ENCODE results near the gene TBRG4. TPM values are rescaled to one million over a fixed set of nuclear protein-coding genes. Genes with fewer than 3 reads are reported as not detected.
A peak's percentile ranks its signal among the peaks of the same experiment; 100 is the strongest.
"Not testable (repeated sequence)": the region's sequence is repeated elsewhere in the genome, so short reads cannot be mapped to it uniquely, and the experiment has no call there.

Gene TBRG4
- total RNA-seq, 2 experiments from 2014 or later: 121 to 152 TPM

DNA sequence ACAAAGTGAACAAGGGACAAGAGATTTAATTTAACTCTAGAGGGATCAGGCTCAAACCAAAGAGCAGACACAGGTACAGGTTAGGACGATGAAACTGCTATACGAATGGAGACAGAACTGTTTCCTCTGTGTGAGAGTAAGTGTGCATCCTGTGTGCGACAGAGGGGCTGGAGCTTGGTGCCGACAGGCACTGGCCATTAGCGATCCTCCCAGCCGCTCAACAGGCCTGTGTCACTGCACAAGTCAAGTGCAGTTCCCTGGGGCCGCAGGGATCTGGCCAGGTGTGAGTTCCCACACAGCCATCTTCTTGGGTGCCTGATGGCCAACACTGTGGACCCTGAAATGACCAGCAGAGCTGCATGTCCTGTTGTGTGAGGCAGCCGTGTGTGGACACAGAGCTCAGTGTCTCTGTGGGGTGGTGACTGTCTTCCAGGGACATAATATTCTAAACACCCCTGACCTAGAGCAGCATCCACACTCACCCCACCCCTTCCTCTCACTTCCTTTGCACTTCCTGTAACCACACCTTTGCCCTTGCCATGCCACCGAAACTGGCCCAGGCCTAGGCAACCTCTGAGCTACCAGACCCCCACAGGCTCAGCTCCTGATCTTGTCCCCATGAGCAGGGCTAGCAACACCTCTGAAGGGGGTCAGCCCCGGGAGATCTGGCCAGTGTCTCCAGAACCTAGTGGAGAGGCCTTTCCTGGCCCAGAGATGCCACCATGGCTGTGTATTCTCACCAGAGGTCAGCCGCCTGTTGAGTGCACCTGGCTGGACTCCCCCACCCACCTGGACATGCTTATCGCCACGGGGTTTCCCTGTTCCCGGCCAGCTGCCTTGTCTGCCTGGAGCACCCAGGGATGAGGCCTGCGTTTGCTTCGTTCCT, 11.7 kb upstream of the TBRG4 start:
- Mint-ChIP-seq H3K27me3 (no peaks in the 10 kb centered on the region), H3K27ac (peak overlapping the region; percentile 87), H3K4me3 (no peak overlapping the region), H3K36me3 (no peaks in the 10 kb centered on the region), H3K9me3 (ENCODE audit: low read depth) (no peaks in the 10 kb centered on the region), H3K4me1 (peaks cover 13% of the 10 kb centered on the region)
- ATAC-seq (peak; percentile 60), DNase-seq (no peak)
- CTCF ChIA-PET: interaction anchor here (1.7 to 5.0 kb wide), 2 partner anchors 12 to 149 kb away, joined by 5 to 28 read pairs; no protein-coding TSS in a partner anchor

DNA sequence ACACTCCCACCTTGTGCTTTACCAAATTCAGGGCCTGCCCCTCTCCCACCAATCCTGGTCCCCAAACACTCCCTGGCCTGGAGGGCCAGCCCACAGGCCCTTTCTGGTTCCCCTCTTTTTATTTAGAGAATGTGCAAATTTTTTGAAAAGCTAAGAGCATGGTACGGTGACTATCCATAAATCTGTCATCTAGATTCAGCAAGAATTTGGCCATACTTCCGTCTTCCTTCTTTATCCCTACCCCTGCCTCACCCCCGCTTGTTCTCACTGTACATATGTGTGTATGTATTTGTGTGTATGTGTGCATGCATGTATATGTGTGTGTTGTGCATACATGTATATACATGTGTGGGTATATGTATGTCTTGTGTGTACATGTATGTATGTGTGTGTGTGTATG, 8.1 kb upstream of the TBRG4 start:
- CTCF ChIA-PET: no interaction called here
- Mint-ChIP-seq H3K36me3 (no peaks in the 10 kb centered on the region), H3K9me3 (ENCODE audit: low read depth) (no peaks in the 10 kb centered on the region), H3K27ac (no peak overlapping the region), H3K4me1 (peaks cover 13% of the 10 kb centered on the region), H3K4me3 (no peak overlapping the region), H3K27me3 (peaks cover 6% of the 10 kb centered on the region)
- ATAC-seq: no peak
- no peak for DNase-seq

DNA sequence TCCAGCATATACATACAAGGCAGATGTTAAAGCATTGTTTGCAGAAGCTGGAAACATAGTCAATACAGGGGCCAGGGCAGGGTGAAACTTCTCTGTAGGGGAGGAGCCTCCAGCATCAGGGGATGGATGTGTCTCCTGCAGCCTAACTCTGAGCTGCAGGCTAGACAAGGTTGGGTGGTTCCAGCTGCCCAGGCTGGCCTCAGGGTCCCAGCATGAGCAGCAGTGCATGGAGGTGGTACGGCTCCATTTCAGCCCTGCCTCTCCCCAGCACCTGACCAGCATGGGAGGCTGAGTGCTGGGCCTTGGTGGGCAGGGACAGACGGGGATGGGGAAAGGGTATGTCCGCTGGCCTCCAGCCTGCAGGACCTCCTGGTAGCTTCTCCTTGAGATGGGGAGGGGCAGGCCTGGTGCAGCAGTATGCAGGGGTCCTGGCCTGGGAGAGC, 7.4 kb upstream of the TBRG4 start:
- DNase-seq: no peak

GRCh38 chr7:45118292-45118691, 6.8 kb upstream of the TBRG4 start:
- peaks cover 6% of the 10 kb centered on the region for H3K4me1 Mint-ChIP-seq
- H3K27ac Mint-ChIP-seq: no peak overlapping the region
- H3K4me3 Mint-ChIP-seq: no peak overlapping the region
- CTCF ChIA-PET: interaction anchor here (0.9 to 2.0 kb wide), 4 partner anchors 10 to 140 kb away, joined by 3 to 7 read pairs (median 3); no protein-coding TSS in a partner anchor
- DNase-seq (no peak), ATAC-seq (no peak)
- H3K27me3 Mint-ChIP-seq: peaks cover 12% of the 10 kb centered on the region
- H3K36me3 Mint-ChIP-seq: no peaks in the 10 kb centered on the region
- H3K9me3 Mint-ChIP-seq (ENCODE audit: low read depth): no peaks in the 10 kb centered on the region

More for the DNA sequence above, 7.4 kb upstream of the TBRG4 start:
- CTCF ChIA-PET: interaction anchor here (1.2 to 2.0 kb wide), 3 partner anchors 9 to 19 kb away, joined by 3 to 7 read pairs (median 3); no protein-coding TSS in a partner anchor
- Mint-ChIP-seq H3K36me3 (no peaks in the 10 kb centered on the region), H3K27me3 (peaks cover 12% of the 10 kb centered on the region), H3K9me3 (ENCODE audit: low read depth) (no peaks in the 10 kb centered on the region), H3K4me1 (peaks cover 12% of the 10 kb centered on the region), H3K27ac (no peak overlapping the region), H3K4me3 (no peak overlapping the region)
- no peak for ATAC-seq

DNA sequence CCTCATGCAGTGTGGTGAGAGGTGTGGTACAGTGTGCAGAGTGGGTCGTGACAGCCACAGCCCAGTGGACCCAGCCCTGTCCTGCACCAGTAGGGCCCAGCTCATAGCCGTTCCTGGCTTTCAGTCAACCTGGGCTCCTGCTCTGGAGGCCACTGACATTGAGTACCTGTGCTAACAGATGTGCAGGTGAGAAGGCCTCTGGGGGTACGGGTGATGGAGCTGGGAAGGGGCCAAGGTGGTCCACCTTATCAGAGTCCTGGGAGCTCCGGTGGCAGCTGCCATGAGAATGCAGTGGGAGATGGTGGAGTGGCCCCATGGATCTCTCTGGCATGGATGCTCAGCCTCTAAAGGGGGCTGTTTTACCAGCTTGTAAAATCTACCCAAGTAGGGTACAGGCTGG, 6.1 kb upstream of the TBRG4 start:
- CTCF ChIA-PET: interaction anchor here (0.9 to 2.0 kb wide), 4 partner anchors 10 to 141 kb away, joined by 3 to 7 read pairs (median 3); no protein-coding TSS in a partner anchor
- H3K27ac Mint-ChIP-seq: no peak overlapping the region
- no peak for DNase-seq
- H3K36me3 Mint-ChIP-seq: no peaks in the 10 kb centered on the region
- H3K27me3 Mint-ChIP-seq: peaks cover 12% of the 10 kb centered on the region
- no peaks in the 10 kb centered on the region for H3K9me3 Mint-ChIP-seq (ENCODE audit: low read depth)
- peaks cover 3% of the 10 kb centered on the region for H3K4me1 Mint-ChIP-seq
- ATAC-seq: no peak
- H3K4me3 Mint-ChIP-seq: no peak overlapping the region

GRCh38 chr7:45116048-45116447, 4.6 kb upstream of the TBRG4 start:
- Mint-ChIP-seq H3K4me3 (no peak overlapping the region), H3K36me3 (peaks cover 2% of the 10 kb centered on the region), H3K9me3 (ENCODE audit: low read depth) (no peaks in the 10 kb centered on the region), H3K4me1 (peaks cover 12% of the 10 kb centered on the region), H3K27me3 (peaks cover 12% of the 10 kb centered on the region), H3K27ac (no peak overlapping the region)
- CTCF ChIA-PET: interaction anchor here (1.1 kb wide), 1 partner anchor 22 kb away, joined by 3 read pairs; no protein-coding TSS in a partner anchor
- DNase-seq (no peak), ATAC-seq (no peak)

- H3K4me1 Mint-ChIP-seq: peaks cover 16% of the 10 kb centered on the region
- H3K27ac Mint-ChIP-seq: no peak overlapping the region
- no peaks in the 10 kb centered on the region for H3K9me3 Mint-ChIP-seq (ENCODE audit: low read depth)
- H3K27me3 Mint-ChIP-seq: peaks cover 12% of the 10 kb centered on the region
- CTCF ChIA-PET: interaction anchor here (1.1 to 1.7 kb wide), 3 partner anchors 20 to 141 kb away, joined by 3 to 4 read pairs (median 4); no protein-coding TSS in a partner anchor
- no peak for ATAC-seq
- no peak for DNase-seq
- H3K4me3 Mint-ChIP-seq: no peak overlapping the region
- H3K36me3 Mint-ChIP-seq: peaks cover 5% of the 10 kb centered on the region
Observed at GRCh38 chr7:45114926-45115325, 3.4 kb upstream of the TBRG4 start.

DNA sequence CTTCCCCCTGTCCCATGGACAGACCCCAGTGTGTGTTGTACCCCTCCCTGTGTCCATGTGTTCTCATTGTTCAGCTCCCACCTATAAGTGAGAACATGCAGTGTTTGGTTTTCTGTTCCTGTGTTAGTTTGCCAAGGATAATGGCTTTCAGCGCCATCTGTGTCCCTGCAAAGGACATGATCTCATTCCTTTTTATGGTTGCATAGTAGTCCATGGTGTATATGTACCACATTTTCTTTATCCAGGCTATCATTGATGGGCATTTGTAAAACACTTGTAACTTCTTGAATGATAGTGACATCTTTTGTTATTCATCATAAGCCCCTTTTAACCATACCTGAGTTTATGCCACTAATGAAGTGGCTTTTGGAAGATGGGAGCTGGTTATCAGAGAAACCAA, 2.8 kb upstream of the TBRG4 start:
- not testable (repeated sequence) for DNase-seq; H3K27ac Mint-ChIP-seq; H3K36me3 Mint-ChIP-seq; ATAC-seq; H3K9me3 Mint-ChIP-seq (ENCODE audit: low read depth); H3K4me3 Mint-ChIP-seq
- Mint-ChIP-seq H3K27me3 (peaks cover 12% of the 10 kb centered on the region), H3K4me1 (peaks cover 19% of the 10 kb centered on the region)
- CTCF ChIA-PET: interaction anchor here (1.3 to 1.7 kb wide), 3 partner anchors 11 to 141 kb away, joined by 3 to 4 read pairs (median 4); no protein-coding TSS in a partner anchor

- CTCF ChIA-PET: interaction anchor here (1.7 to 4.3 kb wide), 2 partner anchors 13 to 24 kb away, joined by 3 to 26 read pairs; no protein-coding TSS in a partner anchor
- ATAC-seq: no peak
- peaks cover 34% of the 10 kb centered on the region for H3K4me1 Mint-ChIP-seq
Observed at GRCh38 chr7:45112648-45113047, 1.2 kb upstream of the TBRG4 start.

GRCh38 chr7:45108863-45109262, 2.6 kb downstream of the TBRG4 start:
- CTCF ChIA-PET: no interaction called here
- DNase-seq (peak; percentile 37), ATAC-seq (no peak)
- H3K4me3 Mint-ChIP-seq: peak overlapping the region; percentile 36
- H3K4me1 Mint-ChIP-seq: peaks cover 49% of the 10 kb centered on the region
- H3K27me3 Mint-ChIP-seq: no peaks in the 10 kb centered on the region
- H3K36me3 Mint-ChIP-seq: peaks cover 47% of the 10 kb centered on the region
- H3K27ac Mint-ChIP-seq: peak overlapping the region; percentile 61
- no peaks in the 10 kb centered on the region for H3K9me3 Mint-ChIP-seq (ENCODE audit: low read depth)

More at GRCh38 chr7:45112648-45113047, 1.2 kb upstream of the TBRG4 start:
- H3K27me3 Mint-ChIP-seq: peaks cover 12% of the 10 kb centered on the region
- peak overlapping the region; percentile 87 for H3K4me3 Mint-ChIP-seq
- DNase-seq: no peak
- H3K9me3 Mint-ChIP-seq (ENCODE audit: low read depth): no peaks in the 10 kb centered on the region
- peaks cover 19% of the 10 kb centered on the region for H3K36me3 Mint-ChIP-seq
- peak overlapping the region; percentile 69 for H3K27ac Mint-ChIP-seq

GRCh38 chr7:45107356-45107755, 4.1 kb downstream of the TBRG4 start:
- Mint-ChIP-seq H3K9me3 (ENCODE audit: low read depth) (no peaks in the 10 kb centered on the region), H3K4me1 (peaks cover 44% of the 10 kb centered on the region), H3K27ac (peak overlapping the region; percentile 12), H3K36me3 (peaks cover 55% of the 10 kb centered on the region), H3K4me3 (no peak overlapping the region), H3K27me3 (no peaks in the 10 kb centered on the region)
- no peak for ATAC-seq
- DNase-seq: no peak
- CTCF ChIA-PET: no interaction called here

DNA sequence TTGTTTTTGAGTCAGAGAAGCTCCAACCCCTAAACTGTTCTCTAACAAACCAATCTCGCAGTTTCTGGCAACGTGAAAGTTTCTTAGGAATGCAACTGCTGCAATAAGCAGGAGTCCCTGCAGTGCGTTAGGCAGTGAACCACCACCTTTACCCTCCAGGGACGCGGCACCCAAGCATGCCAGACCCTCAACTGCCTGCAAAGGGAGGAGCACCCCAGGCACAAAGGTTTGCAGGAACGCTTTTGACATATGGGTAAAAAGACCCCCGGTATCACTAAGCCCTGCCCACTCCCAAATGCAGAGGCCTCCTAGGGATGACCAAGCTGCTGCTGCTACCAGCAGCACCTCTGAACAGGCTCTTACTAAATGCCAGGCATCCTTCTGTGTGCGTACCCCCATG, 4.7 kb downstream of the TBRG4 start:
- no peaks in the 10 kb centered on the region for H3K27me3 Mint-ChIP-seq
- no peak overlapping the region for H3K4me3 Mint-ChIP-seq
- CTCF ChIA-PET: no interaction called here
- ATAC-seq (no peak), DNase-seq (no peak)
- H3K4me1 Mint-ChIP-seq: peaks cover 40% of the 10 kb centered on the region
- no peaks in the 10 kb centered on the region for H3K9me3 Mint-ChIP-seq (ENCODE audit: low read depth)
- H3K27ac Mint-ChIP-seq: no peak overlapping the region
- H3K36me3 Mint-ChIP-seq: peaks cover 58% of the 10 kb centered on the region

GRCh38 chr7:45105588-45106188, 5.8 kb downstream of the TBRG4 start:
- H3K27ac Mint-ChIP-seq: no peak overlapping the region
- no peaks in the 10 kb centered on the region for H3K27me3 Mint-ChIP-seq
- no peaks in the 10 kb centered on the region for H3K9me3 Mint-ChIP-seq (ENCODE audit: low read depth)
- H3K36me3 Mint-ChIP-seq: peaks cover 56% of the 10 kb centered on the region
- DNase-seq: no peak
- ATAC-seq: no peak
- no peak overlapping the region for H3K4me3 Mint-ChIP-seq
- H3K4me1 Mint-ChIP-seq: peaks cover 37% of the 10 kb centered on the region
- CTCF ChIA-PET: interaction anchor here (1.1 kb wide), 1 partner anchor 31 kb away, joined by 3 read pairs; no protein-coding TSS in a partner anchor

Measured in activated CD8-positive, alpha-beta memory T cell treated with anti-CD3 and anti-CD28 coated beads, Interleukin-2, amount 10 ng/mL, durations not matched to agents 7 days and 5 days (primary cell).